GM12878 (cell line): ENCODE data around the gene SKP2. TPM values are rescaled to one million over a fixed set of nuclear protein-coding genes. Genes with fewer than 3 reads are reported as not detected.

Experiments
- ATAC-seq: fragments of 200-7000 bp; cut with Tn5 transposase; 3 replicates; pipeline ENCODE4 v1.9.1; 2020; ENCODE audit warnings: mild to moderate bottlenecking, moderate library complexity
- BruUV-seq: library from RNA; stranded (reverse); fragments of 400-500 nt; replicated peaks from 2 replicates; lab custom pipeline; 2021; lab: Mats Ljungman, UMichigan
- CTCF ChIA-PET: fragments of 300-600 bp; sonication (Branson Sonifier 250); formaldehyde crosslinking; extraction: SDS; loops from one replicate; lab custom pipeline; 2021; ENCODE audit warnings: inconsistent platforms; lab: Yijun Ruan, JAX
- POLR2A ChIA-PET: fragments of 350-600 bp; formaldehyde crosslinking; extraction: SDS; loops from one replicate; lab custom pipeline; 2021; ENCODE audit warnings: inconsistent platforms; lab: Charles Lee
- RAD21 ChIA-PET: fragments of 300-600 bp; sonication (Branson Sonifier 250); formaldehyde crosslinking; loops from one replicate; lab custom pipeline; 2023; ENCODE audit warnings: antibody characterized with exemption; ENCODE audit not compliant: unreplicated experiment; lab: Charles Lee
- SMC1A ChIA-PET: fragments of 300-600 bp; sonication (Branson Sonifier 250); formaldehyde crosslinking; loops from one replicate; lab custom pipeline; 2023; ENCODE audit not compliant: unreplicated experiment, uncharacterized antibody; lab: Charles Lee
- DNase-seq: peaks from one replicate; pipeline ENCODE4 v3.0.0-alpha.2; 2011; ENCODE audit warnings: low read depth, low spot score
- FAIRE-seq: peaks from 3 replicates; lab custom pipeline; 2011; peaks lifted over from hg19 to GRCh38; lab: Jason Lieb, UNC
- H2AFZ ChIP-seq: 2 replicates; pipeline ENCODE4 v1.6.0; 2011; ENCODE audit warnings: low read depth, low read length, control low read depth; ENCODE audit not compliant: control insufficient read depth
- H3K27ac ChIP-seq: 2 replicates; pipeline ENCODE4 v1.5.1; 2011; ENCODE audit warnings: control low read depth; ENCODE audit not compliant: control insufficient read depth, insufficient read depth
- H3K27me3 ChIP-seq, 2 experiments: replicated peaks in 1 of 2; 2 replicates each; pipeline versions ENCODE4 v1.6.0 to v1.6.1; 2011; ENCODE audit warnings: low read length in 1 of 2; ENCODE audit not compliant: control insufficient read depth in 2 of 2, insufficient read depth in 2 of 2
- H3K36me3 ChIP-seq, 2 experiments: 2 replicates each; pipeline ENCODE4 v1.5.1; 2011; ENCODE audit warnings: low read length in 1 of 2; ENCODE audit not compliant: control insufficient read depth in 2 of 2, insufficient read depth in 2 of 2
- H3K4me1 ChIP-seq: 2 replicates; pipeline ENCODE4 v1.6.1; 2011; ENCODE audit warnings: mild to moderate bottlenecking, low read length, moderate library complexity, mixed read lengths; ENCODE audit not compliant: control insufficient read depth, insufficient read depth
- H3K4me2 ChIP-seq: 2 replicates; pipeline ENCODE4 v1.6.0; 2011; ENCODE audit warnings: control low read depth; ENCODE audit not compliant: control insufficient read depth, insufficient read depth
- H3K4me3 ChIP-seq: fragments of 200-600 bp; sonication (generic); 2 replicates; pipeline ENCODE4 v1.5.1; 2016
- H3K79me2 ChIP-seq: 2 replicates; pipeline ENCODE4 v1.6.0; 2011; ENCODE audit warnings: low read length; ENCODE audit not compliant: control insufficient read depth, insufficient read depth
- H3K9ac ChIP-seq: 2 replicates; pipeline ENCODE4 v1.8.0; 2011; ENCODE audit warnings: low read length, control low read depth, mixed read lengths; ENCODE audit not compliant: control insufficient read depth, insufficient read depth
- H3K9me3 ChIP-seq: replicated peaks from 3 replicates; pipeline ENCODE4 v1.5.1; 2011; ENCODE audit warnings: mild to moderate bottlenecking, low read length; ENCODE audit not compliant: control insufficient read depth, insufficient read depth
- H4K20me1 ChIP-seq: 2 replicates; pipeline ENCODE4 v1.6.0; 2011; ENCODE audit not compliant: control insufficient read depth, insufficient read depth
- CBFB ChIP-seq: IDR thresholded peaks from 2 replicates; pipeline ENCODE4 v1.6.1; 2016; ENCODE audit warnings: antibody characterized with exemption, low read depth
- GATAD2B ChIP-seq: fragments of 450-650 bp; conservative IDR thresholded peaks from 2 replicates; pipeline ENCODE4 v1.6.1; 2017; ENCODE audit warnings: low read depth, mild to moderate bottlenecking, moderate library complexity
- JUND ChIP-seq: IDR thresholded peaks from 2 replicates; pipeline ENCODE4 v1.6.1; 2012; ENCODE audit warnings: low read depth, mild to moderate bottlenecking, low read length, improper control_type of control experiment, moderate library complexity
- MYB ChIP-seq: fragments of 150-350 bp; IDR thresholded peaks from 2 replicates; pipeline ENCODE4 v1.6.1; 2014; ENCODE audit warnings: mild to moderate bottlenecking, low read depth, low read length, borderline replicate concordance
- NFYB ChIP-seq: IDR thresholded peaks from 2 replicates; pipeline ENCODE4 v1.6.1; 2011; ENCODE audit warnings: low read depth, mild to moderate bottlenecking, low read length, improper control_type of control experiment, moderate library complexity; ENCODE audit not compliant: insufficient read depth
- NR2F1 ChIP-seq: fragments of 450-650 bp; conservative IDR thresholded peaks from 2 replicates; pipeline ENCODE4 v1.6.1; 2017; ENCODE audit warnings: mild to moderate bottlenecking
- NRF1 ChIP-seq: conservative IDR thresholded peaks from 2 replicates; pipeline ENCODE4 v1.6.1; 2011; ENCODE audit warnings: mild to moderate bottlenecking, low read depth, low read length, improper control_type of control experiment
- POLR2A ChIP-seq: IDR thresholded peaks from 2 replicates; pipeline ENCODE4 v1.6.1; 2011; ENCODE audit warnings: low read depth, mild to moderate bottlenecking, low read length
- POLR2AphosphoS2 ChIP-seq: IDR thresholded peaks from 2 replicates; pipeline ENCODE4 v1.6.1; 2011; ENCODE audit warnings: low read depth, mild to moderate bottlenecking, low read length, improper control_type of control experiment, moderate library complexity
- SIN3A ChIP-seq: IDR thresholded peaks from 2 replicates; pipeline ENCODE4 v1.6.1; 2012; ENCODE audit warnings: low read depth, low read length, improper control_type of control experiment
- SMAD5 ChIP-seq: IDR thresholded peaks from 2 replicates; pipeline ENCODE4 v1.6.1; 2016; ENCODE audit warnings: antibody characterized with exemption, low read depth
- TARDBP ChIP-seq: IDR thresholded peaks from 2 replicates; pipeline ENCODE4 v1.6.1; 2016; ENCODE audit warnings: borderline replicate concordance
- YBX1 ChIP-seq: fragments of 450-650 bp; IDR thresholded peaks from 2 replicates; pipeline ENCODE4 v1.6.1; 2016; ENCODE audit warnings: antibody characterized with exemption
- WGBS: methylation state at CpG from one replicate; pipeline ENCODE4 v1.1.6; 2016; ENCODE audit warnings: low lambda C conversion rate; ENCODE audit not compliant: insufficient replicate concordance, insufficient coverage; ENCODE audit errors: missing lambda C conversion rate; 5-methylcytosine and 5-hydroxymethylcytosine counted together
- in situ Hi-C: fragments of 300-500 bp; cut with MboI; formaldehyde crosslinking; loops from 9 replicates; pipeline ENCODE4 v1.14.3; 2018; ENCODE audit warnings: mixed read lengths
- intact Hi-C: fragments of 100-400 bp; cut with micrococcal nuclease; formaldehyde crosslinking; loops from one replicate; pipeline ENCODE4 v1.14.2; 2022; ENCODE audit not compliant: unreplicated experiment
- polyA plus RNA-seq, 11 experiments: library from polyadenylated mRNA; depleted of rRNA in 4 of 11; unstranded in 6 of 11; stranded (reverse) in 5 of 11; fragments of >200 nt; fragmentation: Nextera tagmentation in 4 of 11; fragmentation: Illumina TruSeq in 1 of 11; extraction: Ambion mirVana in 4 of 11; extraction: Trizol in 1 of 11; gene quantifications; 1 replicate in 1 of 11; 2 replicates in 10 of 11; pipeline versions ENCODE4 v1.2.1 to v1.2.3, GENCODE V29; 2011 to 2016; ENCODE audit warnings: inconsistent platforms in 2 of 11, missing spikeins in 2 of 11, low read depth in 1 of 11
- total RNA-seq, 4 experiments: library from RNA; depleted of rRNA in 3 of 4; stranded (reverse); fragments of >200 nt in 3 of 4; fragmentation: Illumina TruSeq in 1 of 4; extraction: Trizol in 1 of 4; gene quantifications; 2 replicates each; pipeline versions ENCODE4 v1.2.1 to v1.2.3, GENCODE V29; 2013 to 2021
- TF ChIP-seq, protein P1 (sequence below): fragments of 450-650 bp; IDR thresholded peaks from 2 replicates; pipeline ENCODE4 v1.6.1; 2016; ENCODE audit warnings: mild to moderate bottlenecking
- TF ChIP-seq, protein P2 (sequence below): fragments of 450-650 bp; IDR thresholded peaks from 2 replicates; pipeline ENCODE4 v1.6.1; 2017; ENCODE audit warnings: mild to moderate bottlenecking, low read depth, inconsistent platforms; ENCODE audit not compliant: poor library complexity, severe bottlenecking
- TF ChIP-seq, protein P3 (sequence below): fragments of 450-650 bp; IDR thresholded peaks from 2 replicates; pipeline ENCODE4 v1.6.1; 2014; ENCODE audit warnings: mild to moderate bottlenecking
- TF ChIP-seq, protein P4 (sequence below): IDR thresholded peaks from 2 replicates; pipeline ENCODE4 v1.6.1; 2012; ENCODE audit warnings: mild to moderate bottlenecking, low read depth, low read length

SKP2 gene
- total and polyA plus RNA-seq, 10 of the 15 experiments (the other 5 are each of a cell fraction or from before 2014, with no cell fraction given) = 13.9 to 50.8 (median 36.9) TPM

DNA sequence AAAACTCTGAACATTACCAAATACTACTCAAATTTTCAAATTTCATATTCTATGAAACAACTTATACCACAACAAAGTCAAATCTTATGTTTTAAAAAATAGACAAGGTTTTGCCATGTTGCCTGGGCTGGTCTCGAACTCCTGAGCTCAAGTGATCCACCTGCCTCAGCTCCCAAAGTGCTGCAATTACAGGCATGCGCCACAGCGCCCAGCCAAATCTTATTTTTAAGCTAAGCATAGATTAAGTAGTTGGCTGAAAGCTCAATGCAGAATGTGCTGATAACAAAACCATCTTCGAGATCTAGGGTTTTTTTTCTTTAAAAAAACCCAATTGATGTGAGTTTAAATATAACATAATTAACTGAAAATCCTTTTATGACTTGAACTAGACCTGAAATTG is 6.6 kb upstream of the SKP2 start:
- ATAC-seq (no peak), DNase-seq (no peak), FAIRE-seq (no peak)
- in situ Hi-C loops (no loop called here), intact Hi-C loops (no loop called here)
- H4K20me1 ChIP-seq = no peaks in the 10 kb centered on the region
- no peak overlapping the region for H3K9ac ChIP-seq
- no peaks in the 10 kb centered on the region for H3K27me3 ChIP-seq
- H3K4me1 ChIP-seq = no peaks in the 10 kb centered on the region
- ChIA-PET RAD21 (no interaction called here), CTCF (interaction anchor here (1.2 to 1.3 kb wide), 3 partner anchors 10 to 121 kb away, joined by 3 read pairs; no protein-coding TSS in a partner anchor), SMC1A (interaction anchor here (0.7 to 1.3 kb wide), 4 partner anchors 33 to 71 kb away, joined by 3 to 4 read pairs (median 4); no protein-coding TSS in a partner anchor), POLR2A (no interaction called here)
- 88% methylated on average over 4 of the region's 4 CpGs for WGBS
- H2AFZ ChIP-seq = no peak overlapping the region
- no peak overlapping the region for H3K4me2 ChIP-seq
- TF ChIP-seq, protein P1, sequence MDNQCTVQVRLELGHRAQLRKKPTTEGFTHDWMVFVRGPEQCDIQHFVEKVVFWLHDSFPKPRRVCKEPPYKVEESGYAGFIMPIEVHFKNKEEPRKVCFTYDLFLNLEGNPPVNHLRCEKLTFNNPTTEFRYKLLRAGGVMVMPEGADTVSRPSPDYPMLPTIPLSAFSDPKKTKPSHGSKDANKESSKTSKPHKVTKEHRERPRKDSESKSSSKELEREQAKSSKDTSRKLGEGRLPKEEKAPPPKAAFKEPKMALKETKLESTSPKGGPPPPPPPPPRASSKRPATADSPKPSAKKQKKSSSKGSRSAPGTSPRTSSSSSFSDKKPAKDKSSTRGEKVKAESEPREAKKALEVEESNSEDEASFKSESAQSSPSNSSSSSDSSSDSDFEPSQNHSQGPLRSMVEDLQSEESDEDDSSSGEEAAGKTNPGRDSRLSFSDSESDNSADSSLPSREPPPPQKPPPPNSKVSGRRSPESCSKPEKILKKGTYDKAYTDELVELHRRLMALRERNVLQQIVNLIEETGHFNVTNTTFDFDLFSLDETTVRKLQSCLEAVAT = no peak
- TF ChIP-seq NFYB (no peak), NR2F1 (no peak), JUND (no peak), SMAD5 (no peak), TARDBP (no peak), SIN3A (no peak), GATAD2B (no peak), YBX1 (no peak), NRF1 (no peak), CBFB (no peak), POLR2A (no peak), MYB (no peak), POLR2AphosphoS2 (no peak)
- TF ChIP-seq, protein P2, sequence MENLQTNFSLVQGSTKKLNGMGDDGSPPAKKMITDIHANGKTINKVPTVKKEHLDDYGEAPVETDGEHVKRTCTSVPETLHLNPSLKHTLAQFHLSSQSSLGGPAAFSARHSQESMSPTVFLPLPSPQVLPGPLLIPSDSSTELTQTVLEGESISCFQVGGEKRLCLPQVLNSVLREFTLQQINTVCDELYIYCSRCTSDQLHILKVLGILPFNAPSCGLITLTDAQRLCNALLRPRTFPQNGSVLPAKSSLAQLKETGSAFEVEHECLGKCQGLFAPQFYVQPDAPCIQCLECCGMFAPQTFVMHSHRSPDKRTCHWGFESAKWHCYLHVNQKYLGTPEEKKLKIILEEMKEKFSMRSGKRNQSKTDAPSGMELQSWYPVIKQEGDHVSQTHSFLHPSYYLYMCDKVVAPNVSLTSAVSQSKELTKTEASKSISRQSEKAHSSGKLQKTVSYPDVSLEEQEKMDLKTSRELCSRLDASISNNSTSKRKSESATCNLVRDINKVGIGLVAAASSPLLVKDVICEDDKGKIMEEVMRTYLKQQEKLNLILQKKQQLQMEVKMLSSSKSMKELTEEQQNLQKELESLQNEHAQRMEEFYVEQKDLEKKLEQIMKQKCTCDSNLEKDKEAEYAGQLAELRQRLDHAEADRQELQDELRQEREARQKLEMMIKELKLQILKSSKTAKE = no peak
- TF ChIP-seq, protein P3, sequence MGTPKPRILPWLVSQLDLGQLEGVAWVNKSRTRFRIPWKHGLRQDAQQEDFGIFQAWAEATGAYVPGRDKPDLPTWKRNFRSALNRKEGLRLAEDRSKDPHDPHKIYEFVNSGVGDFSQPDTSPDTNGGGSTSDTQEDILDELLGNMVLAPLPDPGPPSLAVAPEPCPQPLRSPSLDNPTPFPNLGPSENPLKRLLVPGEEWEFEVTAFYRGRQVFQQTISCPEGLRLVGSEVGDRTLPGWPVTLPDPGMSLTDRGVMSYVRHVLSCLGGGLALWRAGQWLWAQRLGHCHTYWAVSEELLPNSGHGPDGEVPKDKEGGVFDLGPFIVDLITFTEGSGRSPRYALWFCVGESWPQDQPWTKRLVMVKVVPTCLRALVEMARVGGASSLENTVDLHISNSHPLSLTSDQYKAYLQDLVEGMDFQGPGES = no peak
- TF ChIP-seq, protein P4, sequence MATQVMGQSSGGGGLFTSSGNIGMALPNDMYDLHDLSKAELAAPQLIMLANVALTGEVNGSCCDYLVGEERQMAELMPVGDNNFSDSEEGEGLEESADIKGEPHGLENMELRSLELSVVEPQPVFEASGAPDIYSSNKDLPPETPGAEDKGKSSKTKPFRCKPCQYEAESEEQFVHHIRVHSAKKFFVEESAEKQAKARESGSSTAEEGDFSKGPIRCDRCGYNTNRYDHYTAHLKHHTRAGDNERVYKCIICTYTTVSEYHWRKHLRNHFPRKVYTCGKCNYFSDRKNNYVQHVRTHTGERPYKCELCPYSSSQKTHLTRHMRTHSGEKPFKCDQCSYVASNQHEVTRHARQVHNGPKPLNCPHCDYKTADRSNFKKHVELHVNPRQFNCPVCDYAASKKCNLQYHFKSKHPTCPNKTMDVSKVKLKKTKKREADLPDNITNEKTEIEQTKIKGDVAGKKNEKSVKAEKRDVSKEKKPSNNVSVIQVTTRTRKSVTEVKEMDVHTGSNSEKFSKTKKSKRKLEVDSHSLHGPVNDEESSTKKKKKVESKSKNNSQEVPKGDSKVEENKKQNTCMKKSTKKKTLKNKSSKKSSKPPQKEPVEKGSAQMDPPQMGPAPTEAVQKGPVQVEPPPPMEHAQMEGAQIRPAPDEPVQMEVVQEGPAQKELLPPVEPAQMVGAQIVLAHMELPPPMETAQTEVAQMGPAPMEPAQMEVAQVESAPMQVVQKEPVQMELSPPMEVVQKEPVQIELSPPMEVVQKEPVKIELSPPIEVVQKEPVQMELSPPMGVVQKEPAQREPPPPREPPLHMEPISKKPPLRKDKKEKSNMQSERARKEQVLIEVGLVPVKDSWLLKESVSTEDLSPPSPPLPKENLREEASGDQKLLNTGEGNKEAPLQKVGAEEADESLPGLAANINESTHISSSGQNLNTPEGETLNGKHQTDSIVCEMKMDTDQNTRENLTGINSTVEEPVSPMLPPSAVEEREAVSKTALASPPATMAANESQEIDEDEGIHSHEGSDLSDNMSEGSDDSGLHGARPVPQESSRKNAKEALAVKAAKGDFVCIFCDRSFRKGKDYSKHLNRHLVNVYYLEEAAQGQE = no peak
- peaks cover under 1% of the 10 kb centered on the region; the same call in 1 of the 3 replicates for H3K9me3 ChIP-seq
- no TSS peak for BruUV-seq
- no peak overlapping the region for H3K4me3 ChIP-seq
- H3K27ac ChIP-seq = no peak overlapping the region
- peaks cover 5% of the 10 kb centered on the region for H3K79me2 ChIP-seq
- H3K36me3 ChIP-seq = peaks cover 0 to 7% of the 10 kb centered on the region in 2 experiments; a peak in 1 of 4 replicates
